ENCODE results near the gene HSP90B1.

HSP90B1 gene

DNA sequence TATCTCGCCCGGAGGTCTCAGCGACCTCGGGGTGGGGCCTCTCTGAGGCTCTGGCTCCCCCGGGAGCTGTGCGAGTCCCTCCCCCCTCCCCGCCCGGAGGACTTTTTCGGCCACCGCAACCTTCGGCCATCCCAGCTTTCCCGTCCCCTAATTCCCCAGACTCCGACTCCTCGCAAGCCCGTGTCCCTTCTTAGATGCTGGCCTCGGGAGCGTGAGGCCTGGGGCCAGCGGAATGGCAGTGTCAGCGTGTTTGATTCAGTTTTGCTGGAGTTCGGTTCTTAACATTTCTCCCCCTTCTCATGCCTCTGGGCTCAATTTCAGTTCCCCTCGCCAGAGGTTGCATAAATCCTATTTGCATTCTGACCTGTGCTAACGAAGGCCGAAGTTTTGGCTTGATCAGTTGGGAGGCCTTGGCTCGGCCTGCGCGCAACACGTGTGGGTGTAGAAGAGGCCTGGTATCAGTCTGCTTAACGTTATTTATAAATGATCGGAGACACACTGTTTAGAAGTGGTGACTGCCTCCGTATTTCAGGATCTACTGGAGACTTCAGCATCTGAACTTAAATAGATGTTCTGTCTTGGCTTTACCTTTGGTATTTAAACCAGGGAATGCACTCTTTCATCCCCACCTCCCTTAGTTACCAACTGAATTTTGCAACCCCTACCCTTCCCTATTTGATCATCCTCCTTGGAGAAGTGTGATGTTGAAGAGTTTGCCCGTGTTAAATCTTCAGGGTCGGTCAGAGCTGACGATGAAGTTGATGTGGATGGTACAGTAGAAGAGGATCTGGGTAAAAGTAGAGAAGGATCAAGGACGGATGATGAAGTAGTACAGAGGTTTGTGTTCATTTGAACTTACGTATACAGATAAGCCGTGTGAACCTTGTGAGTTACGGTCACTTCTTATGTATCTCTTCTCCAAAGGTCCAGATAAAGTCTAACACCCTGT lies 851 bp downstream of the HSP90B1 start:
- peak; percentile 47 for DNase-seq

DNA sequence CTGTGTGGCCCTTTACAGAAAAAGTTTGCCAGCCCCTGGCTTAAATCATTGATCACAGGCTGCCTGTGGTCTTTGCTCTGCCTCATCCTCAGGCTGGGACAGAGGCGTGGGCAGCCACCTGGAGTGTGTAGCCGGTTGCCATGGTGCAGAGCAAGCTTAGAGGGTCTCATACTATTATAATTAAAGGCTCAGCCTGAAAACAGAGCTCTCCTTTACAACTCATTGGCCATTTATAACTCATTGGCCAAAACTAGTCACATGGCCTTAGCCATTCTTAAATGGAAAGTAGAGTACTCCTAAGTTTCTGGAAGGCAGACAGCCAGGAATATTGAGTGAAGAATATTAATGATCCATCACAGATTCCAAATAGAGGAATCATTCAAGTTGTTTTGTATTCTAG lies 3.0 kb downstream of the HSP90B1 start:
- DNase-seq, result no peak

DNA sequence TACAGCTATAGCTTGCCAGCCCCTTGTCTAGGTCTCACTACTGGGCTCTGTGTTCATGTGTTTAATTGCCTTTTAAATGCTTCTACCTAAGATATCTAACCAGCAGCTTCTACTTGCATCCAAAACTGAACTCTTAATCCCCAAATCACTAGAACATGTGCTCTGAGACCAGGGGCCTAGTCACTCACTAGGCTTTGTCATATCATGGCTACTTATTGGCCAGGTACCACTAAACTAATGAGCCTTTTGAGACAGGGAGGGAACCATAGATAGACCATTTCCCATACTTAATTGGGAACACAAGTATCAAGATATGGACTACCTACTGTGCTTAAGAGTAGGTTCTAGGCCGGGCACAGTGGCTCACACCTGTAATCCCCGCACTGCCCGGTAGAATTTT lies 6.5 kb downstream of the HSP90B1 start:
- DNase-seq, result no peak

DNA sequence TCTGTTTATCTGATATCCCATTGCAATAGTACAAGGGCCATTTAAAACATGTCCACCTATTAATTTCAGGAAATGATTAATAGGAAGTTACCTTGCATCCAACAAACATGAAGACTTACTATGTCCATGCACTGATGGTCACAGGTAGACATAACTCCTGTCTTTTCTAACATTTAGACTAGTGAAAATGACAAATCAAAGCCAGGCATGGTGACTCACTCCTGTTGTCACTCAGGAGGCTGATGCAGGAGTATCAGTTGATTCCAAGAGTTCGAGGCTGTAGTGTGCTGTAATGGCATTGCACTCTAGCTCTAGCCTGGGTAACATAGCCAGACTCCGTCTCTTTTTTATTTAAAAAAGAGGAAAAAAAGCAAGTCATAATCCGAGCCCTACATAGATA lies 14.8 kb downstream of the HSP90B1 start:
- no peak for DNase-seq

DNA sequence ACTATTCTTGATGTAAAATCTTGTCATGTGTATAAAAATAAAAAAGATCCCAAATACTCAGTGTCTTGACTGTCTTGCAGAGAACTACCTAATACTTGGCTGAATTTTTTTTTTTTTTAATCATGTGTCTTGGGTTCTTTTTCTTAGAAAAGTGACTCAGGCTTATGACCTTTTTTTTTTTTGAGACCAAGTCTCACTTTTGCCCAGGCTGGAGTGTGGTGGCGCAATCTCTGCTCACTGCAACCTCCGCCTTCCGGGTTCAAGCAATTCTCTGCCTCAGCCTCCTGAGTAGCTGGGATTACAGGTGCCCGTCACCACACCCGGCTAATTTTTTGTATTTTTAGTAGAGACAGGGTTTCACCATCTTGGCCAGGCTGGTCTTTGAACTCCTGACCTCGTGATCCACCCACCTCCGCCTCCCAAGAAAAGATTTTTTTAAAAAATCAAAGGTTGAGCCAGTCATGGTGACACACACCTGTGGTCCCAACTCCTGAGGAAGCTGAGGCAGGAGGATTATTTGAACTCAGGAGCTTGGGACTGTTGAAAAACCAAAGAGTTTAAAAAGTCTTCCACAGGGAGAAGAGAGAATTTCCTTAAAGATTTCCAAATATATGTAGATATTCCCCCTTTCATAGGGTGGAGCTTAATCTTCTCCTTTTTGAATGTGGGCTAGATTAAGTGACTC lies 17.8 kb downstream of the HSP90B1 start:
- no peak for DNase-seq

DNA sequence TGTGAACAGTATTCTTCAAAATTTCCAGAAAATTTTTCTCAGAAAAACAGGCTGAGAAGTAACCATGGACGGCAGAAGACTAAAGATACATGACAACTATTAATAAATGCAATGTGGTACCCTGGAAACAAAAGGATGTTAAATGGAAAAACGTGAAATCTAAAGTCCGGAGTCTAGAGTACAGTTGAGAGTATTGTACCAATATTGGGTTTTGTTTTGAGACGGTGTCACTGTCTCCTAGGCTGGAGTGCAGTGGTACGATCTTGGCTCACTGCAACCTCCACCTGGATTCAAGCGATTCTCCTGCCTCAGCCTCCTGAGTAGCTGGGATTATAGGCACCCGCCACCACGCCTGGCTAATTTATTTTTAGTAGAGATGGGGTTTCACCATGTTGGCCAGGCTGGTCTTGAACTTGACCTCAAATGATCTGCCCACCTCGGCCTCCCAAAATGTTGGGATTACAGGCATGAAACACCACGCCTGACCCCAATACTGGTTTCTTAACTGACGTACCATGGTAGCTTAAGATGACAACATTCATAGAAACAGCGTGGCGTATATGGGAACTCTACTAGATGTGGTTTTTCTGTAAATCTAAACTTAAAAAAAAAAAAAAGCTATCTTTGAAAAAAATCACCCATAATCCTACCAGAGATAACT lies 18.7 kb downstream of the HSP90B1 start:
- no peak for DNase-seq

DNA sequence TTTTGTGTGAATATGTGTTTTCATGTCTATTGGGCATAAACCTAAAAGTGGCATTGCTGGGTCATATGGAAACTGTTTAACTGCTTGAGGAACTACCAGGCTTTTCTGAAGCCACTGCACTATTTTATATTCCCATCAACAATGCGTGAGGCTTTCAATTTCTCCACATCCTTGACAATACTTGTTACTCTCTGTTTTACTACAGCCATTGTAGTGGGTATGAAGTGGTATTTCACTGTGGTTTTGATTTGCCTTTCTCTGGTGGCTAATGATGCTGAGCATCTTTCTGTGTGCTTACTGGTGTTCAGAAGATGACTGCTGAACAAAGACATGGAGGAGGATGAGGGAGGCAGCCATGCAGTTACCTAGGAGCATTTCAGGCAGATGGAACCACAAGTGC lies 22.3 kb downstream of the HSP90B1 start:
- no peak for DNase-seq

DNA sequence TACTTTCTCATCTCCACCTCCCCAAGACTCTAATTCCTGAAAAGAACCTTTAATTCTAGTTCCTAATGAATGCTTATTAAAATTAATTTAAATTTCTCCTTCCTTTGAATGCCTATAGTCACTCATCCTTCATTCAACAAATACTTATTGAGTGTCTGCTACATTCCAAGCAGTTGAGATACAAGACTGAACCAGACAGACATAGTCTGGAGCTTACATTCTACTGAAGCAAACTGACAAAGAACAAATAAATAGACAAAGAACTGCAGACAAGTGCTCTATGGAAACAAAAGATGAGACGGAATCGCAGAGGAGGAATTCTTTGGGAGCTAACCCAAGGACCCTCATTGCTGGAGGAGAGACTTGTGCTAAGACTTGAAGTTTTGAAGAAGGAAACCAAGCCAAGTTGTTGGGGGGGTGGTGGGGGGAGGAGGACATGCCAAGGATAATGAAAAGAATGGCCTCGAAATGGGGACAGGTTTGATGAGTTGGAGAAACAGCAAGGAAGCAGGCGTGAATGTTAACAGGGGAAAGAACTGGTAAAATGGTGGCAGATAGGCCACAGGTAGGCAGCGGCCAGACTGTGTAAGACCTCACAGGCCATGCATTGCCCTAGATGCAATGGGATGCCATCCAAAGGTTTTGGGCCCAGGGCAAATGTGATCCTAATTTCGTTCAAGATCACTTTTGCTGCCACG lies 25.8 kb downstream of the HSP90B1 start:
- DNase-seq, result peak; percentile 37

DNA sequence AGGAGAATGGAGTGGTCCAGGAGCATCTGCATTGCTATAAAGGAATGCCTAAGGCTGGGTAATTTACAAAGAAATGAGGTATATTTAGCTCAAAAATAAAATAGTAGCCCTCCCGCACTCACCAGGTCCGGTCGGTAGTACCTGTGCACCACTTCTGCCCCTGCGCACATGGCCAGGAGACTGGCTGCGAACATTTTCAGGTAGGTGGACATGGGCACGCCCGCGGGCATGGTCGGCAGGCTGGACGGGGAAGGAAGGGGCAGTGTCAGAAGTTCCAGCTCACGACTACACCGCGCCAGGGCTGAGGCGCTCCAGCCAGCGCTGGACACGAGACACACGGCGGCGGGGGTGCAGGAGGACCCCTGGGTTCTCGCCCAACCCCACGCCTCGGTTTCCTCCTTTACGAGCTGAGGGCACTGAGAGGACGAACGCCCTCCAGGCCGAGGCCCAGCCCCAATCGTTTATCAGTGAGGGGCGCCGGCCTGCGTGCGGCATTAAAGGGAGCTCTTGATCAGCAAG lies 26.4 kb downstream of the HSP90B1 start:
- DNase-seq, result no peak

DNA sequence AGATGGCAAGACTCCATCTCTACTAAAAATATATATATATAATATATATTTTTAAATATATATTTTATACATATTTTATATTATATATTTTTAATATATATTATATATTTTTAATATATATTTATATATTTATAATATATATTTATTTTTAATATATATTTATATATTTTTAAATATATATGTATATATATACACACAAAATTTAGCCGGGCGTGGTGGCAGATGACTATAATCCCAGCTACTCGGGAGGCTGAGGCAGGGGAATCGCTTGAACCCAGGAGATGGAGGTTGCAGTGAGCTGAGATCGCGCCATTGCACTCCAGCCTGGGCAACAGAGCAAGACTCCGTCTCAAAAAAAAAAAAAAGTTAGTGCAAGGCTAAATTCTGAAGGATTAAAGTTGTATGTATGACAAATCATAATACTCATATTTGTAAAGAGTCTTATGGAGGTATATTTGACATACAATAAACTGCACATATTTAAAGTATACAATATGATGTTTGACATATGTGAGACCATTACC lies 27.7 kb downstream of the HSP90B1 start:
- no peak for DNase-seq

DNA sequence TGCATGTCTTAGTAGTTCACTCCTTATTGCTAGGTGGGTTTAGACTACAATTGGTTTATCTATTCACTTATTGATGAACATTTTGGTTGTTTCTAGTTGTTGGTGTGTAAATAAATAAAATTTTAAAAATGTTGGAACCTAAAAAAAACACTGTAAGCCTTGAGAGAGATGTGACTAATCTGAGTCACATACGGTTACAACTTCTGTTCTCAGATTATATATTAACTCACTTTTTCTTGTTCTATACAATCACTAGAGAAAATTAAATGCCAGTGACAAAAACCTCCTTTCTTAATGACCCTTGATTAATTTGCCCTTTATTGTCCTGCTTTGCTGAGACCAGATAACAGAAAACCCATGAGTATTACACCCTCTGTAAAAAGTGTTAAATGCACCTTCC lies 28.4 kb downstream of the HSP90B1 start:
- DNase-seq, result no peak

DNA sequence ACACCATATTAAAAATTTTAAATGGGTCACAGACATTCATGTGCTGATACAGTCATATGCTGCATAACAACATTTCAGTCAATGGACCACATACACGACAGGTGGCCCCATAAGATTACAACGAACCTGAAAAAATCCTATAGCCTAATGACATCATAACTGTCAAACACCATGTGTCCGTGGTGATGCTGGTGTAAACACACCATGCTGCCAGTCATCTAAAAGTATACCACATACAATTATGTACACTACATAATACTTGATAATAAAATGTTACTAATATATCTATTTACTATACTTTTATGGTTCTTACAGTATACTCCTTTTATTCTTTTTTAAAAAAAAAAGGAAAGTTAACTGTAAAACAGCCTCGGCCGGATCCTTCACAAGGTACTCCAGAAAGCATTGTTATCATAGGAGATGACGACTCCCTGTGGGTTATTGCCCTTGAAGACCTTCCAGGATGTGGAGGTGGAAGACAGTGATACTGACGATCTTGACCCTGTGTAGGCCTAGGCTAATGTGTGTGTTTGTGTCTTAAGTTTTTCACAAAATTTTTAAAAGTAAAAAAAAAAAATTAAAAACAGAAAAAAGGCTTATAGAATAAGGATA lies 30.5 kb downstream of the HSP90B1 start:
- DNase-seq, result peak; percentile 38

DNA sequence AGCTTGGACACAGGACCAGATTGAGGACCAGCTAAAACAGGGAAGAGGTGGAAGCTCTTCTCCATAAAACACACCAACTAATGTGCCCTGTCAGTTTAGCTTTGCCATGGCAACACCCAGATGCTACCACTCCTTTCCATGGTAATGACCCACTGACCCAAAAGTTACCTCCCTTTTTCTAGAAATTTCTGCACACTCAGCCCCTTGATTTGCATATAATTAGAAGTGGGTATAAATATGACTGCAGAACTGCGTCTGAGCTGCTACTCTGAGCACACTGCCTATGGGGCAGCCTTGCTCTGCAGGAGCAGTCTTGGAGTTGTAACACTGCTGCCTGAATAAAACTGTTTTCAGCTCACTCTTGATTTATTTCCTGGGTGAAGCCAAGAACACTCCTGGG lies 32.3 kb downstream of the HSP90B1 start:
- no peak for DNase-seq

DNA sequence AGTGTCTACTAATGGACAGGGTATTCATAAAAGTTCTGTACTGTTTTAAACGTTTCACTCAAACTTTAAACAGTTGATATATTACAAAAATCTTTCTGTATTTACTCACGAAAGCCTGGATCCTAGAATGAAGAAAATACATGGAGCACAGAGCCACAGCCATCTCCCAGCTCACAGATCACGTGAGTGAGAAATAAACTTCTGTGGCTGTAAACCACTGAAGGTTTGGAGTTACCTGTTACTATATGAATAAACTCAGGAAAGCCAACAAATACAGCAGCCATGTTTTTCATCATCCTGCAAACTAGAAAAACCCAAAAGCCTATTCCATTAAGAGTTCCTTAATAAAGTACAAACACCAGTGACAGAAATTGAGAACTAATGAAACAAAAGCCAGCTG lies 34.6 kb downstream of the HSP90B1 start:
- no peak for DNase-seq

DNA sequence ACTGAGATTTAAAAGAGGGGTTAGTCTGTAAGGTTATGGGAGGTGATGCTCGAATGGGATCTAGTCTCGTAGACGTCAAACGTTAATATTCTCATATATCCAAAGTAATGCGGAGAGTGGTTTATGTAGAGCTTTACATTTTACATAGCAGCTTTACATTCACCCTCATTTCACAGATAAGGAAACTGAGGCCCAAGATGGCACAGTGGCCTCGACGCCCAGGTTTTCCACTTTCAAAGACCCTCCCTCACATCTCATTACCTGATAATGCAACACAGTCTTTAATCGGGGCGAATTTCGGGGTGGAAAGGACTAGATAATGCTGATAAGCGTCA lies 35.0 kb downstream of the HSP90B1 start:
- DNase-seq, result no peak

DNA sequence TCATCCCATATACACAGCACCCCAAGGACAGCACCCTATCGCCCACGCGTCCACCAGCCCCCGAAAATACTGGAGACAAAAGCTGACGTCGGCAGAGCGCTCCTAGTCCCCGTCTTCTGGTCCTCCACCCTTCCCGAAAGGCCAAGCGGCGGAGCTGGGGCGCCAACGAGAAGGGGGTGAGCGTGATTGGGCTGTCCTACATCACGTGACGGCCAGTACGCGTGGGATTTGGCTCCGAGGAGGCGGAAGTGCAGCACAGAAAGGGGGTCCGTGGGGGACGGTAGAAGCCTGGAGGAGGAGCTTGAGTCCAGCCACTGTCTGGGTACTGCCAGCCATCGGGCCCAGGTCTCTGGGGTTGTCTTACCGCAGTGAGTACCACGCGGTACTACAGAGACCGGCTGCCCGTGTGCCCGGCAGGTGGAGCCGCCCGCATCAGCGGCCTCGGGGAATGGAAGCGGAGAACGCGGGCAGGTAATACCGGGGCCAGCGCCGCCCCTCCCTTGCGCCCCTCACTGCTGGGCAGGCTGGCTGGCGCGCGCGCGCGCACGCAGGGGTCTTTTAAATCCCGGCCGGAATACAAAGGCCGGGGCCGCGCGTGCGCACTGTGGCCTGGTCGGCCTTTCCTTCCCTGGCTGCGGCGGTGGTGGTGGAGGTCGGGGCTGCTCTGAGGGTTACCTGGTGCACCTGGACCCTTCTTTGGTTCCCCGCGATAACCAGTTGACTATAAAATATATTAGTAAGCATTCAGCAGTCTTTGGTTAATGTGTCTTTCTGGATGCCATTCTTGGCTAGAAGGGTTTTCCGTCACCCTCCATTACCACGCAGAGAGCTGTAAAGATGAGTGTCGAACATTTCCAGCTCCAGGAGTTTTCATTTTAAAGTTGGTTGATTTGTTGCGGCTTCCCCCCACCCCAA lies 35.6 kb downstream of the HSP90B1 start, which contains the start of gene TDG:
Gene TDG (plus strand): TSS at position 283 of the 915 bp plus-strand sequence. CDS start 166 bp downstream, at position 449.
- peak; percentile 99 for DNase-seq

DNA sequence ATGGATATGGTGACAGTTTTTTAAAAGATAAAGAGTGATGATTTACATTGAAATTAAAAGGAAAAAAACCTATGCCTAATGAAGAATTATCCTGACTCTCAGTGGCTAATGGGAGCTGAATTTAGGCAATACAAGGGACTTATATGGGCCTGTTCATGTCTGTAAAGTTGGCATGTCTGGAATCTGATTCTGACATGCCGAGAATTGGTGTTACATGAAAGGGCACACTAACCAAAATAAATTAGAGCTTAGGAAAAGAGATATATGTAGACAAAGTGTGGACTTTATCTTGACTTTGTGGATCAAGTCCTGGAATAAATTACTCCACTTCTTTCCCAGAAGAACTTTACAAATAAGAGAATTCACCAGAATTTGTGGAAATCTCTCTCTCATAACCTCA lies 36.5 kb downstream of the HSP90B1 start:
- no peak for DNase-seq

DNA sequence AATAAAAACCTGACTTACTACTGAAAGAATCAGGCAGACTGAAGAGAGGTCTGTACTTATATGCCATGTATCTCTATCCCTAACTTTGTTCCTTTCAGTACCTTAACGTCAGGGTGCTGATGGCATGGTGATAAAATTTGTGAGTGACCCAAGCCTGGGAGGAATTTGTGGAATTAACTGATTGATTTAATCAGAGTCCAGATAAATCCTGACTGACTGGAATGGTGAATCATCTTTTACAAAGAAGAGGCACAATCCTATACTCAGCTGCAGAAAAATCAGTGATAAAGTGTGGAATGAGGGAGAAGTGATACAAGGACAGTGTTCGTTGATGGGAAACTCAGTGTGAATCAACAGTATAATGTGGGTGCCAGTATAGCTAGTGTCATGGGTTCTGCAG lies 39.2 kb downstream of the HSP90B1 start:
- no peak for DNase-seq

DNA sequence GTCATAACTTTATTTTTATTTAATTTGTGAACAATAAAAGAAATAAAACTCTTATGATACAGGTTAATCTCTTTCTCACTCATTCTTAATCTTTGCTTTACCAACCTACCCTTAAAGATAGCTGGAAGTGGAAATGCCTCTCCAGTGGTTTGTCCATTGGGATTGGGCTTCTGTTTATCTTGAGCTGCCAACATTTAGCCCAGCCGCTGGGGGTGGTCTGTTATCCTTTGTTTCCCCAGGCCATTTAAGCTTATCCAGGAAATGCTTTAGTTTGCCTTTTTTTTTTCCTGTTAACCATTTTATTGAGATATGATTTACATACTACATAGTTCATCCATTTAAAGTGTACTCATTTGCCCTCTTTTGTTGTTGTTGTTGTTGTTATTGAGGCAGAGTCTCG lies 43.7 kb downstream of the HSP90B1 start:
- no peak for DNase-seq

DNA sequence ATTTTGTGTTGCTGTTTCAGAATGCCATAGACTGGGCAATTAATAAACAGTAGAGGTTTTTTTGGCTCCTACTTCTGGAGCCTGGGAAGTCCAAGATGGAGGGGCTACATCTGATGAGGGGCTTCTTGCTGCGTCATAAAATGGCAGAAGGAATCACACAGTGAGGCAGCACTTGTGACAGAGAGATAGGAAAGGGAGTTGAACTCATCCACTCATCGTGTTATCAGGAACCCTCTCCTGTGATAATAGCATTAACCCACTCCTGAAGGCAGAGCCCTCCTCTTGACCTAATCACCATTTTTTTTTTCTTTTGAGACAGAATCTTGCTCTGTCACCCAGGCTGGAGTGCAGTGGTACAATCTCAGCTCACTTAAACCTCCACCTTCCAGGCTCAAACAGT lies 45.2 kb downstream of the HSP90B1 start:
- peak; percentile 59 for DNase-seq

DNA sequence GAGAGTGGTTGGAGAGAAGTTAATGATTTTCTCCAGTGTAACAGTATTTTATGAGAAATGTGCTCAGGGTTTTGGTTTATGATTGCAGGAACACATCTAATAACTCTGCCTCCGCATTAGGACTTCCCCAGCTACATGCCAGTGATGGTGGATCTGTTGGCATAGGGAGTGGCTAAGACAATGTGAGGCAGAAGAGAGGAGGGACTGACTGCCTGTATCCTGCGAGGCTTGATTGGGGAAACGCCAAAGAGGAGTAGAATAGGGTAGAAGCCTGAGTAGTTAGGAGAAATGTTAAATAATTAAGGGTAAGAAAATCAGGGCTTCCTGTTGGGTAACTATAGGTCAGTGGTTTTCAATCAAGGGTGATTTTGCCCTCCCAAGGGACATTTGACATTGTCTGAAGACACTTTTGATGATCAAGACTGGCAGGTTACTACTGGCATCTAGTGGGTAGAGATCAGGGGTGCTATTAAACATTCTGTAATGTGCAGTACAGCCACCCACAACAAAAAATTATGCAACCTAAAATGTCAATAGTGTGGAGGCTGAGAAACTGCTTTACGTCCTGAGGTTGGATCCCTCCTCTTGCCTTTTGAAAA lies 48.3 kb downstream of the HSP90B1 start:
- DNase-seq, result no peak

Data from hematopoietic multipotent progenitor cell treated with erythropoietin and hydrocortisone succinate and interleukin-3 and kit ligand, for 6 days (in vitro differentiated cells).